SU-DHL-6 (cell line): ENCODE data around the gene KRTAP29-1.

Experiments used
- H2AFZ ChIP-seq: fragments of 200-600 bp; sonication (generic); 2 replicates; pipeline ENCODE4 v1.6.1; 2014; ENCODE audit warnings: low read depth, mild to moderate bottlenecking, moderate library complexity, mixed read lengths, antibody characterized with exemption, low read length; ENCODE audit not compliant: severe bottlenecking
- H3F3A ChIP-seq: fragments of 200-600 bp; shearing (Covaris generic); 2 replicates; pipeline ENCODE4 v1.6.0; 2016; ENCODE audit warnings: antibody characterized with exemption, mild to moderate bottlenecking; ENCODE audit not compliant: insufficient read depth
- H3K27ac ChIP-seq: fragments of 200-600 bp; sonication (generic); 2 replicates; pipeline ENCODE4 v1.5.1; 2016; ENCODE audit warnings: low read depth, mild to moderate bottlenecking, low read length, moderate library complexity, mixed read lengths
- H3K27me3 ChIP-seq: fragments of 200-600 bp; sonication (generic), shearing (Covaris generic); 2 replicates; pipeline ENCODE4 v1.6.0; 2014; ENCODE audit warnings: mild to moderate bottlenecking, low read length
- H3K36me3 ChIP-seq: fragments of 200-600 bp; sonication (generic); 2 replicates; pipeline ENCODE4 v1.6.1; 2014; ENCODE audit warnings: mild to moderate bottlenecking, low read length, mixed read lengths
- H3K4me2 ChIP-seq: fragments of 300-600, 200-600 bp; shearing (Covaris generic), sonication (generic); 2 replicates; pipeline ENCODE4 v1.6.0; 2014; ENCODE audit warnings: low read length, low read depth, mild to moderate bottlenecking; ENCODE audit not compliant: poor library complexity, severe bottlenecking
- H3K4me3 ChIP-seq: fragments of 200-600 bp; sonication (generic); 2 replicates; pipeline ENCODE4 v1.5.1; 2014; ENCODE audit warnings: antibody characterized with exemption, low read length, mild to moderate bottlenecking, mixed read lengths; ENCODE audit not compliant: insufficient read depth, poor library complexity, severe bottlenecking
- H3K79me2 ChIP-seq: fragments of 200-600 bp; sonication (generic); 2 replicates; pipeline ENCODE4 v1.6.1; 2014; ENCODE audit warnings: mild to moderate bottlenecking, low read length, moderate library complexity; ENCODE audit not compliant: insufficient read depth
- H3K9ac ChIP-seq: fragments of 200-600 bp; sonication (generic); 2 replicates; pipeline ENCODE4 v1.7.0; 2014; ENCODE audit warnings: mild to moderate bottlenecking, low read length
- H3K9me2 ChIP-seq: fragments of 200-600 bp; sonication (generic); replicated peaks from 2 replicates; pipeline ENCODE4 v1.6.1; 2014; ENCODE audit warnings: low read length; ENCODE audit not compliant: insufficient read depth
- H3K9me3 ChIP-seq: fragments of 200-600 bp; sonication (generic); 2 replicates; pipeline ENCODE4 v1.6.1; 2014; ENCODE audit warnings: low read length, mixed read lengths; ENCODE audit not compliant: insufficient read depth
- H4K20me1 ChIP-seq: fragments of 200-600 bp; sonication (generic); 2 replicates; pipeline ENCODE4 v1.6.1; 2014; ENCODE audit warnings: low read depth, mild to moderate bottlenecking, antibody characterized with exemption, low read length, moderate library complexity, mixed read lengths
- CTCF ChIP-seq: fragments of 200-600 bp; sonication (generic); IDR thresholded peaks from one replicate; pipeline ENCODE4 v1.5.1; 2017; ENCODE audit warnings: antibody characterized with exemption, mild to moderate bottlenecking, low read length, moderate library complexity; ENCODE audit not compliant: insufficient read depth, poor library complexity, severe bottlenecking
- EZH2phosphoT487 ChIP-seq: fragments of 200-600 bp; sonication (generic), shearing (Covaris generic); conservative IDR thresholded peaks from 2 replicates; pipeline ENCODE4 v1.6.1; 2018; ENCODE audit warnings: mild to moderate bottlenecking, antibody characterized with exemption, low read length, moderate library complexity, mixed read lengths

The KRTAP29-1 gene

GRCh38 chr17:41324180-41325075, 21.8 kb upstream of the KRTAP29-1 start:
- H3K36me3 ChIP-seq: 0 out of 2 replicates have a peak, but pooled peaks cover 3% of the 10 kb centered on the region
- H2AFZ ChIP-seq: no peak overlapping the region
- TF ChIP-seq EZH2phosphoT487 (no peak), CTCF (no peak)
- no peaks in the 10 kb centered on the region for H3K27me3 ChIP-seq
- no peaks in the 10 kb centered on the region for H3K79me2 ChIP-seq
- H3K4me3 ChIP-seq: no peak overlapping the region
- H3K9me2 ChIP-seq: no peaks in the 10 kb centered on the region
- no peak overlapping the region for H3K9ac ChIP-seq
- no peak overlapping the region for H3K27ac ChIP-seq
- peaks cover 8% of the 10 kb centered on the region; the same call in 1 of the 2 replicates for H3K9me3 ChIP-seq
- H4K20me1 ChIP-seq: no peaks in the 10 kb centered on the region
- H3K4me2 ChIP-seq: no peak overlapping the region
- no peaks in the 10 kb centered on the region for H3F3A ChIP-seq

GRCh38 chr17:41322903-41323895, 20.5 kb upstream of the KRTAP29-1 start:
- Histone ChIP-seq H3K36me3 (0 out of 2 replicates have a peak, but pooled peaks cover 3% of the 10 kb centered on the region), H3K27me3 (no peaks in the 10 kb centered on the region), H3K4me3 (no peak overlapping the region), H3K79me2 (no peaks in the 10 kb centered on the region), H3K9me2 (no peaks in the 10 kb centered on the region), H3K9me3 (peaks cover 8% of the 10 kb centered on the region; the same call in 1 of the 2 replicates), H3K9ac (no peak overlapping the region), H3K27ac (no peak overlapping the region), H2AFZ (no peak overlapping the region), H4K20me1 (no peaks in the 10 kb centered on the region), H3K4me2 (no peak overlapping the region), H3F3A (no peaks in the 10 kb centered on the region)
- no peak for TF ChIP-seq CTCF
- no peak for TF ChIP-seq EZH2phosphoT487

- H3K27ac ChIP-seq: no peak overlapping the region
- H3K9ac ChIP-seq: no peak overlapping the region
- H3F3A ChIP-seq: no peaks in the 10 kb centered on the region
- H2AFZ ChIP-seq: no peak overlapping the region
- H3K27me3 ChIP-seq: no peaks in the 10 kb centered on the region
- no peaks in the 10 kb centered on the region for H3K79me2 ChIP-seq
- H3K9me2 ChIP-seq: no peaks in the 10 kb centered on the region
- no peaks in the 10 kb centered on the region for H4K20me1 ChIP-seq
- H3K4me2 ChIP-seq: no peak overlapping the region
- H3K4me3 ChIP-seq: no peak overlapping the region
- TF ChIP-seq EZH2phosphoT487: no peak
- peak; percentile 53 for TF ChIP-seq CTCF
- peaks cover 8% of the 10 kb centered on the region; the same call in 1 of the 2 replicates for H3K9me3 ChIP-seq
- H3K36me3 ChIP-seq: 0 out of 2 replicates have a peak, but pooled peaks cover 3% of the 10 kb centered on the region
Measured at GRCh38 chr17:41322094-41322902, 19.6 kb upstream of the KRTAP29-1 start.
